Measurements from ENCODE around the gene FOS.

DNA sequence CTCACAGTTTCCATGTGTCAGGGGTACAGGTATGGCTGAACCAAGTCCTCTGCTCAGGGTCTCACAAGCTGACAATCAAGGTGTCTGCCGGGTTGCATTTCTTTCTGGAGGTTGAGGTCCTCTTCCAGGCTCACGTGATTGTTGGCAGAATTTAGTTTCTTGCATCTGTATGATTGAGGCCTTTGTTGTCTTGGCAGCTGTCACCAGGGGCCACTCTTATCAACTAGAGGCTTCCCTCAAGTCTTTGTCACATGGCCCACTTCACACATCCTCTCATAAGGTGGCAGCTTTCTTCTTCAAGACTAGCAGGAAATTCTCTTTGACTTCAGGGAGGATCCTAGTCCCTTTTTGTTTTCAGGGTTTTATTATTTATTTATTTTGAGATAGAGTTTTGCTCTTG, 46.0 kb upstream of the FOS start:
- TF ChIP-seq, protein P1, sequence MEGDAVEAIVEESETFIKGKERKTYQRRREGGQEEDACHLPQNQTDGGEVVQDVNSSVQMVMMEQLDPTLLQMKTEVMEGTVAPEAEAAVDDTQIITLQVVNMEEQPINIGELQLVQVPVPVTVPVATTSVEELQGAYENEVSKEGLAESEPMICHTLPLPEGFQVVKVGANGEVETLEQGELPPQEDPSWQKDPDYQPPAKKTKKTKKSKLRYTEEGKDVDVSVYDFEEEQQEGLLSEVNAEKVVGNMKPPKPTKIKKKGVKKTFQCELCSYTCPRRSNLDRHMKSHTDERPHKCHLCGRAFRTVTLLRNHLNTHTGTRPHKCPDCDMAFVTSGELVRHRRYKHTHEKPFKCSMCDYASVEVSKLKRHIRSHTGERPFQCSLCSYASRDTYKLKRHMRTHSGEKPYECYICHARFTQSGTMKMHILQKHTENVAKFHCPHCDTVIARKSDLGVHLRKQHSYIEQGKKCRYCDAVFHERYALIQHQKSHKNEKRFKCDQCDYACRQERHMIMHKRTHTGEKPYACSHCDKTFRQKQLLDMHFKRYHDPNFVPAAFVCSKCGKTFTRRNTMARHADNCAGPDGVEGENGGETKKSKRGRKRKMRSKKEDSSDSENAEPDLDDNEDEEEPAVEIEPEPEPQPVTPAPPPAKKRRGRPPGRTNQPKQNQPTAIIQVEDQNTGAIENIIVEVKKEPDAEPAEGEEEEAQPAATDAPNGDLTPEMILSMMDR (IDR thresholded peaks at IDR 0.05): no peak
- TF ChIP-seq, protein P2, sequence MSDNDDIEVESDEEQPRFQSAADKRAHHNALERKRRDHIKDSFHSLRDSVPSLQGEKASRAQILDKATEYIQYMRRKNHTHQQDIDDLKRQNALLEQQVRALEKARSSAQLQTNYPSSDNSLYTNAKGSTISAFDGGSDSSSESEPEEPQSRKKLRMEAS (CRISPR knock-in tag; IDR thresholded peaks at IDR 0.05): no peak
- TF ChIP-seq ZNF317 (CRISPR knock-in tag; IDR thresholded peaks at IDR 0.05; ENCODE audit: borderline replicate concordance, low read depth) (no peak), NFE2L1 (CRISPR knock-in tag; IDR thresholded peaks at IDR 0.05) (no peak), ZNF671 (CRISPR knock-in tag; IDR thresholded peaks at IDR 0.05) (no peak), TEAD1 (CRISPR knock-in tag; IDR thresholded peaks at IDR 0.05) (no peak), HMGA2 (CRISPR knock-in tag; IDR thresholded peaks at IDR 0.05) (no peak), IRF2 (CRISPR knock-in tag; IDR thresholded peaks at IDR 0.05; ENCODE audit: borderline replicate concordance, low read depth) (no peak)
- TF ChIP-seq, protein P3, sequence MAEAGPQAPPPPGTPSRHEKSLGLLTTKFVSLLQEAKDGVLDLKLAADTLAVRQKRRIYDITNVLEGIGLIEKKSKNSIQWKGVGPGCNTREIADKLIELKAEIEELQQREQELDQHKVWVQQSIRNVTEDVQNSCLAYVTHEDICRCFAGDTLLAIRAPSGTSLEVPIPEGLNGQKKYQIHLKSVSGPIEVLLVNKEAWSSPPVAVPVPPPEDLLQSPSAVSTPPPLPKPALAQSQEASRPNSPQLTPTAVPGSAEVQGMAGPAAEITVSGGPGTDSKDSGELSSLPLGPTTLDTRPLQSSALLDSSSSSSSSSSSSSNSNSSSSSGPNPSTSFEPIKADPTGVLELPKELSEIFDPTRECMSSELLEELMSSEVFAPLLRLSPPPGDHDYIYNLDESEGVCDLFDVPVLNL (CRISPR knock-in tag; IDR thresholded peaks at IDR 0.05; ENCODE audit: borderline replicate concordance, low read depth): no peak

Measured in WTC11 (cell line).